Suppressor macrophage treated with lipopolysaccharide for 4 hours (primary cell): ENCODE measurements around the gene TAOK2.
"Not testable (repeated sequence)": the region's sequence is repeated elsewhere in the genome, so short reads cannot be mapped to it uniquely, and the experiment has no call there.

Experiments
- DNase-seq: peaks from one replicate; pipeline ENCODE4 v3.0.0-alpha.2; 2020

Gene TAOK2

GRCh38 chr16:30025574-30025973 is 51.9 kb downstream of the TAOK2 start:
- no peak for DNase-seq

GRCh38 chr16:30026449-30026848 is 52.8 kb downstream of the TAOK2 start:
- no peak for DNase-seq

GRCh38 chr16:30027588-30028437 is 54.1 kb downstream of the TAOK2 start:
- DNase-seq, result no peak

GRCh38 chr16:30028438-30029076 is 54.9 kb downstream of the TAOK2 start:
- DNase-seq, result no peak

GRCh38 chr16:30030011-30030685 is 56.5 kb downstream of the TAOK2 start:
- DNase-seq, result no peak

GRCh38 chr16:30030841-30031413 is 57.3 kb downstream of the TAOK2 start, which contains the start of gene TLCD3B:
Gene TLCD3B (minus strand): TSS chr16:30031271. CDS start chr16:30030527, 744 bp downstream.
- DNase-seq, result no peak

- DNase-seq, result no peak
These were observed 57.8 kb downstream of the TAOK2 start for GRCh38 chr16:30031477-30031918.

- peak; percentile 73 for DNase-seq
These were observed 58.6 kb downstream of the TAOK2 start for GRCh38 chr16:30032083-30032819.

GRCh38 chr16:30033270-30033669 is 59.6 kb downstream of the TAOK2 start:
- DNase-seq, result no peak

- DNase-seq, result peak; percentile 41
These were observed 66.6 kb downstream of the TAOK2 start for GRCh38 chr16:30040221-30040620.

GRCh38 chr16:30040690-30041089 is 67.0 kb downstream of the TAOK2 start:
- not testable (repeated sequence) for DNase-seq

- peak; percentile 47 for DNase-seq
These were observed 68.2 kb downstream of the TAOK2 start for GRCh38 chr16:30041841-30042240.
